Common myeloid progenitor, CD34-positive (primary cell): ENCODE data around the gene CHI3L2.

Experiments
- CTCF ChIA-PET: fragments of 350-600 bp; sonication (Branson Sonifier 250); formaldehyde crosslinking; loops from one replicate; lab custom pipeline; 2021; ENCODE audit warnings: antibody characterized with exemption; lab: Charles Lee
- POLR2A ChIA-PET: fragments of 350-600 bp; sonication (Branson Sonifier 250); formaldehyde crosslinking; loops from one replicate; lab custom pipeline; 2021; ENCODE audit warnings: antibody characterized with exemption; lab: Charles Lee
- DNase-seq, 3 donors: peaks; one replicate each; pipeline versions ENCODE4 v3.0.0 to v3.0.0-alpha.2; 2013
- H3K27ac ChIP-seq, 2 experiments: 1 replicate in 1 of 2; 2 replicates in 1 of 2; pipeline ENCODE4 v1.7.0; 2013; ENCODE audit warnings: inconsistent platforms in 2 of 2, low read length in 2 of 2, mild to moderate bottlenecking in 2 of 2, low read depth in 1 of 2, moderate library complexity in 1 of 2; ENCODE audit not compliant: severe bottlenecking in 2 of 2, insufficient read depth in 1 of 2, poor library complexity in 1 of 2
- H3K27me3 ChIP-seq, 5 experiments: replicated peaks in 2 of 5; 1 replicate in 3 of 5; 2 replicates in 2 of 5; pipeline versions ENCODE4 v1.6.1 to v1.7.0; 2013; ENCODE audit warnings: low read length in 4 of 5, mild to moderate bottlenecking in 2 of 5, moderate library complexity in 2 of 5, inconsistent platforms in 1 of 5; ENCODE audit not compliant: insufficient read depth in 5 of 5, control insufficient read depth in 4 of 5
- H3K36me3 ChIP-seq, 4 experiments: 1 replicate in 2 of 4; 2 replicates in 2 of 4; pipeline versions ENCODE4 v1.6.1 to v1.7.0; 2013; ENCODE audit warnings: low read length in 3 of 4, control low read depth in 1 of 4, mild to moderate bottlenecking in 1 of 4; ENCODE audit not compliant: control insufficient read depth in 4 of 4, insufficient read depth in 4 of 4
- H3K4me1 ChIP-seq, 4 experiments: 1 replicate in 3 of 4; 2 replicates in 1 of 4; pipeline versions ENCODE4 v1.6.1 to v1.7.1; 2013; ENCODE audit warnings: low read length in 3 of 4, mild to moderate bottlenecking in 3 of 4, control low read depth in 1 of 4, inconsistent platforms in 1 of 4, moderate library complexity in 1 of 4; ENCODE audit not compliant: control insufficient read depth in 4 of 4, insufficient read depth in 4 of 4; ENCODE audit errors: control extremely low read depth in 1 of 4
- H3K4me3 ChIP-seq, 7 experiments: 1 replicate in 4 of 7; 2 replicates in 3 of 7; pipeline versions ENCODE4 v1.5.1 to v1.7.0; 2013; ENCODE audit warnings: mild to moderate bottlenecking in 7 of 7, low read length in 6 of 7, moderate library complexity in 6 of 7, inconsistent platforms in 2 of 7, low read depth in 2 of 7, control low read depth in 1 of 7; ENCODE audit not compliant: insufficient read depth in 4 of 7, control insufficient read depth in 1 of 7; ENCODE audit errors: extremely low read depth in 1 of 7
- H3K9me3 ChIP-seq, 5 experiments: 1 replicate in 4 of 5; 2 replicates in 1 of 5; pipeline versions ENCODE4 v1.6.1 to v1.7.1; 2013; ENCODE audit warnings: low read length in 4 of 5, mild to moderate bottlenecking in 2 of 5, inconsistent platforms in 1 of 5, low read depth in 1 of 5, moderate library complexity in 1 of 5; ENCODE audit not compliant: control insufficient read depth in 4 of 5, insufficient read depth in 2 of 5; ENCODE audit errors: control extremely low read depth in 1 of 5
- WGBS: methylation state at CpG from one replicate; pipeline ENCODE4 v1.1.5; 2013; ENCODE audit not compliant: insufficient coverage; 5-methylcytosine and 5-hydroxymethylcytosine counted together

Gene CHI3L2

DNA sequence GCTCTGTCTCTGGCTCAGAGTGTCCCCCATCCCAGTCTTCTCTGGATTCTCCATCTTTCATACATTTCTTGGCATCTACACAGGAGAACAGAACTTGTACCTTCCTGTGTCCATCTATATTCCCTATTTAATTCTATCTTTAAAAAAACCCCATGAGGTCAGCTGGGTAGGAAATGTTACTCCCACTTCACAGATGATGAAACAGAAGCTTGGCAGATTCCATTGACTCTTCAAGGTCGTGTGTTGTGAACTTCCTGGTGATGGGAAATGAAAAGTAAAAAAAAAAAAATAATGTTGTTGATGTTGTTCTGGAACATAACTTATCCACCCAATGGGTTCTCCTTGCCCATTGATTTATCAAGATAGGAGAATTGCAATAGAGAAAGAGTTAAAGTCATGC lies 8.9 kb downstream of the CHI3L2 start:
- H3K27me3 ChIP-seq = peaks cover 0 to 10% (median 0%) of the 10 kb centered on the region in 5 experiments
- DNase-seq = no peak
- WGBS = 80% methylated on average over 1 of the region's 1 CpG
- ChIA-PET POLR2A (no interaction called here), CTCF (interaction anchor here (0.8 kb wide), 1 partner anchor 13 kb away, joined by 3 read pairs; no protein-coding TSS in a partner anchor)
- no peaks in the 10 kb centered on the region for H3K9me3 ChIP-seq
- no peaks in the 10 kb centered on the region for H3K4me1 ChIP-seq
- no peak overlapping the region for H3K27ac ChIP-seq
- no peaks in the 10 kb centered on the region for H3K36me3 ChIP-seq
- H3K4me3 ChIP-seq = no peak overlapping the region

DNA sequence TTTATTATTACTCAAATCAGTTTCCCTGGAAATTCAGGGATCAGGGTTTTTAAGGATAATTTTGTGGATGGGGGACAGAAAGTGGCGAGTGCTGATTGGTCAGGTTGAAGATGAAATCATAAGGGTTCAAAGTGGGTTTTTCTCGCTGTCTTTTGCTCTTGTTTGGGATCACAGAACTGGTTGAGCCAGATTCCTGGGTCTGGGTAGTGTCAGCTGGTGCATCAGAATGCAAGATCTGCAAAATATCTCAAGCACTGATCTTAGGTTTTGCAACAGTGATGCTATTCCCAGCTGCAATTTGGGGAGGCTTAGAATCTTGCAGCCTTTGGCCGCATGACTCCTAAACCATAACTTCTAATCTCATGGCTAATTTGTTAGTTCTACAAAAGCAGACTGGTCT lies 9.3 kb downstream of the CHI3L2 start:
- ChIA-PET POLR2A (no interaction called here), CTCF (interaction anchor here (0.8 kb wide), 1 partner anchor 14 kb away, joined by 3 read pairs; no protein-coding TSS in a partner anchor)
- 88% methylated on average over 2 of the region's 3 CpGs for WGBS
- Histone ChIP-seq H3K9me3 (no peaks in the 10 kb centered on the region), H3K36me3 (no peaks in the 10 kb centered on the region), H3K27ac (no peak overlapping the region), H3K4me1 (no peaks in the 10 kb centered on the region), H3K4me3 (no peak overlapping the region), H3K27me3 (peaks cover 0 to 10% (median 0%) of the 10 kb centered on the region in 5 experiments)
- DNase-seq = no peak

DNA sequence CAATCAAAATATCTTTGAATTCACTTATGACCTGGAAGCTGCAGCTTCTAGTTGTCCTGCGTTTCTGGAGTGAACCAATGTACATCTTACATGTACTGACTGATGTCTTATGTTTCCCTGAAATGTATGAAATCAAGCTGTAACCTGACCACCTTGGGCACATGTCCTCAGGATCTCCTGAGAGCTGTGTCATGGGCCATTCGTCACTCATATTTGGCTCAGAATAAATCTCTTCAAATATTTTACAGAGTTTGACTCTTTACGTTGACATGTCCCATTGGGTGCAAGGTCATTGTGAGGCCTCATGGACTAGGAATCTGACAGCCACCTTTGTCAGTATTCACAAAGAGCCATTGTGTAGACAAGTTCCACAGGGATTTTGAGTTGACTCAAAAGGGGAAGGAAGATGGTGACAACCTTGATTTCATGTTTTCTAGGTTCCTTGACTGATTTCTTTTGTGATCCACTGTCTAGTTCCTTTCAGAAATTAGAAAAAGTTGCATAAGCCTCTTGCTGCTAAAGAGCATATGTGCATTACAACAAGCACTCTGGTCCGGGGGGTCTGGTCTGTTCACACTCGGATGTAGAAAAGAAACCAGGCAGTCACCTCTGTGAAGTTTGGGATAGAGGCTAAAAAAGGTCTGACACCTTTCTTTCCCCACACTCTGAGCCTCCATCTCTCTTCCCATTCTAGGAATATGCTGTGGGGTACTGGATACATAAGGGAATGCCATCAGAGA lies 10.7 kb downstream of the CHI3L2 start:
- Histone ChIP-seq H3K4me1 (no peaks in the 10 kb centered on the region), H3K4me3 (no peak overlapping the region), H3K36me3 (no peaks in the 10 kb centered on the region), H3K27ac (no peak overlapping the region), H3K27me3 (peaks cover 0 to 10% (median 0%) of the 10 kb centered on the region in 5 experiments), H3K9me3 (no peaks in the 10 kb centered on the region)
- ChIA-PET CTCF (no interaction called here), POLR2A (no interaction called here)
- 97% methylated on average over 3 of the region's 5 CpGs for WGBS
- no peak for DNase-seq

DNA sequence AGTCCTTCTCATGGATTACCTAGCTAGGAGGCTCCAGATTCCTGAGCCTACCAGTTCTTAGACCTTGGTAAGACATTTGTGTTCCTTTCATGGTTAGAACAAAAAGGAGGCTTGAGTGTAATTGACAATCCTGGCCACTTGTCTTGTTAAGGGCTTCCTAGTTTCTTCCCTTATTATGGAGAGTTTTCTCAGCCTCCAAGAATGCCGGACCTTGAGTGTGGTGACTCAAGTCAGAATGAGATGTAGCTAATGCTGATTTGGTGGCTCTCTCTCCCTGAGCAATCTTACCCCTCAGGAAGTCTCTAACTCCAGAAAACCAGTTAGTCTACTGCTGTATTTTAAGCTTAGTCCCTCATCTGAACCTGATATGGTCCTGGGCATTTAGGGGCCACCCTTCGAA lies 14.3 kb downstream of the CHI3L2 start:
- Histone ChIP-seq H3K4me3 (no peak overlapping the region), H3K27ac (no peak overlapping the region), H3K36me3 (no peaks in the 10 kb centered on the region), H3K4me1 (no peaks in the 10 kb centered on the region), H3K9me3 (no peaks in the 10 kb centered on the region), H3K27me3 (no peaks in the 10 kb centered on the region)
- CTCF ChIA-PET = interaction anchor here (1.6 kb wide), 1 partner anchor 12 kb away, joined by 4 read pairs; no protein-coding TSS in a partner anchor
- POLR2A ChIA-PET = no interaction called here
- 42% methylated on average over 2 of the region's 2 CpGs for WGBS
- no peak for DNase-seq

DNA sequence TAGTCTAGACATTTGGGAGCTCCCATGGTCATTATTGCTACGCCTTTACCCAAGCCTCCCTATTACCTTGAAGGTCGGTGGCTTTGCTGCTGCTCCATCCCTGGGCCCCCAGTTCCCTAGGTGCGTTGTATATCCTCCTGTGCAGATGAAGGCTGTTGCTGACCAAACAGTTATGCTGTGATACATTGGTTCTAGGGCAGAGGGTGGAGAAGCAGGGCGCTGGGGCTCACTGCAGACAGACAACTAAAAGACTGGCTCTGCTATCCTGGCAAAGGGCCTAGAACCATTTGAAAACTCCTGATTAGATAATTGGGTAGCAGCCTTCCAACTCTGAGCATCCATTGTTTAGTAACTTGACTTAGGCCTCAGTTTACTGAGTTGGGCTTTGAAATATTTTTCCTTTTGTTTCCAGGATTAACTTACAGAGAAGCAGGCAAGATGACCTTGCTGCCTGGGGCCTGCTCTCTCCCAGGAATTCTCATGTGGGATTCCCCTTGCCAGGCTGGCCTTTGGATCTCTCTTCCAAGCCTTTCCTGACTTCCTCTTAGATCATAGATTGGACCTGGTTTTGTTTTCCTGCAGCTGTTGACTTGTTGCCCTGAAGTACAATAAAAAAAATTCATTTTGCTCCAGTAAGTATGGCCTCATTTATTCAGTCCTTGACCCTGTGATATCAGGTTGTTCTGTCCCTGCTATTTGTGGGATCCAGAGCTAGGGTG lies 15.5 kb downstream of the CHI3L2 start:
- no peak overlapping the region for H3K27ac ChIP-seq
- CTCF ChIA-PET = no interaction called here
- H3K4me3 ChIP-seq = no peak overlapping the region
- WGBS = 75% methylated on average over 4 of the region's 4 CpGs
- no peaks in the 10 kb centered on the region for H3K4me1 ChIP-seq
- DNase-seq = no peak
- H3K27me3 ChIP-seq = peaks cover 0 to 1% (median 0%) of the 10 kb centered on the region in 5 experiments
- POLR2A ChIA-PET = no interaction called here
- no peaks in the 10 kb centered on the region for H3K36me3 ChIP-seq
- H3K9me3 ChIP-seq = no peaks in the 10 kb centered on the region

DNA sequence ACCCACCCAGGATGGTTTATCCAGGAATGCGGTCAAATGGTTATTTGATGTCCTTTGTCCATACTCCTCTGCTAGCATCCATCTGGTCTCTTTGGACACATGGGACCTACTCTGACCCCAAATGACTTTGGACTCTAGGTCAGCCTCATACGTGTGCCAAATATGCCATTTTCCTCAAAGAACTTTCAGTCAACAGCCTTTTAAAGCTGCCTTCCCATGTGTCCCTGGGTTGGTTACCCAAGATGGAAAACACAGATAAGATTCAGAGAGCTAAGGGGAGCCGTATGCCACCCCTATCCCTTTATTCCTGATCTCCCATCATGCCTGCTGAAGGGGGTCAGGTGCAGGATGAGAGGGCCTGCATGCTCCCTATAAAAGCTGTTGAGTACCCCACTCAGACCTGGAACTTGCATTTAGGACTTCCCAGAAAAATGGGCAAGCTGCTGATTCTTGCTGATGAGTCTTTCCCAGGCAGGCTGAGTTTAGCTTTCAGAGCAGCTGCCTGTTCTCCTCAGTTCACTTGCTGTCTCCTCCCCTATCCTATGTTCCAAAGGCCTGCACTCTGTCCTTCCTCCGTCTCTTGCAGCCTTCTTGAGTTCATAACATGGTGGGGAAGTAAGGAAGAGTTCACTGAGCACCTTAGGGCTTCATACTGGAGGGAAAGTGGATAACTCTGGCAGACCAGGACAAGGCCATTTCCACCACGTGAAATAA lies 19.8 kb downstream of the CHI3L2 start:
- no peaks in the 10 kb centered on the region for H3K9me3 ChIP-seq
- H3K4me1 ChIP-seq = no peaks in the 10 kb centered on the region
- DNase-seq = no peak
- H3K27me3 ChIP-seq = peaks cover 0 to 5% (median 0%) of the 10 kb centered on the region in 5 experiments
- H3K4me3 ChIP-seq = no peak overlapping the region
- 96% methylated on average over 3 of the region's 5 CpGs for WGBS
- CTCF ChIA-PET = interaction anchor here (1.0 to 1.3 kb wide), 2 partner anchors 9 to 14 kb away, joined by 3 to 4 read pairs; no protein-coding TSS in a partner anchor
- POLR2A ChIA-PET = no interaction called here
- no peaks in the 10 kb centered on the region for H3K36me3 ChIP-seq
- no peak overlapping the region for H3K27ac ChIP-seq
